HG03469 (cell line): ENCODE data around the gene GMPR.
"Not testable (repeated sequence)": the region's sequence is repeated elsewhere in the genome, so short reads cannot be mapped to it uniquely, and the experiment has no call there.

Experiments used
- ATAC-seq: cut with Tn5 transposase; IDR thresholded peaks from one replicate; pipeline ENCODE4 v1.9.1; 2021; ENCODE audit warnings: mild to moderate bottlenecking, moderate library complexity, moderate number of reproducible peaks; ENCODE audit not compliant: unreplicated experiment

The GMPR gene

GRCh38 chr6:16244869-16245451, 6.6 kb downstream of the GMPR start:
- no peak for ATAC-seq

GRCh38 chr6:16248271-16248853, 10.0 kb downstream of the GMPR start:
- ATAC-seq: no peak

- no peak for ATAC-seq
Observed at GRCh38 chr6:16249971-16250370, 11.6 kb downstream of the GMPR start.

GRCh38 chr6:16251706-16252105, 13.3 kb downstream of the GMPR start:
- ATAC-seq: no peak

GRCh38 chr6:16252686-16253299, 14.4 kb downstream of the GMPR start:
- ATAC-seq: no peak

GRCh38 chr6:16253399-16254144, 15.2 kb downstream of the GMPR start:
- no peak for ATAC-seq

GRCh38 chr6:16254535-16254934, 16.1 kb downstream of the GMPR start:
- no peak for ATAC-seq

GRCh38 chr6:16256781-16257180, 18.4 kb downstream of the GMPR start:
- no peak for ATAC-seq

GRCh38 chr6:16257999-16258708, 19.8 kb downstream of the GMPR start:
- ATAC-seq: no peak

GRCh38 chr6:16258709-16259075, 20.3 kb downstream of the GMPR start:
- ATAC-seq: no peak

- not testable (repeated sequence) for ATAC-seq
Observed at GRCh38 chr6:16259604-16260003, 21.2 kb downstream of the GMPR start.

GRCh38 chr6:16260602-16261001, 22.2 kb downstream of the GMPR start:
- not testable (repeated sequence) for ATAC-seq

- not testable (repeated sequence) for ATAC-seq
Observed at GRCh38 chr6:16262773-16263172, 24.4 kb downstream of the GMPR start.

- not testable (repeated sequence) for ATAC-seq
Observed at GRCh38 chr6:16263464-16264099, 25.2 kb downstream of the GMPR start.

GRCh38 chr6:16264785-16265184, 26.4 kb downstream of the GMPR start:
- ATAC-seq: no peak

GRCh38 chr6:16265351-16266341, 27.3 kb downstream of the GMPR start:
- ATAC-seq: no peak

GRCh38 chr6:16267428-16268263, 29.3 kb downstream of the GMPR start:
- ATAC-seq: no peak

GRCh38 chr6:16269442-16270070, 31.2 kb downstream of the GMPR start:
- ATAC-seq: not testable (repeated sequence)
